Body of pancreas (tissue), 4 donors: ENCODE results near the gene ATE1.

Source experiments
- POLR2A ChIP-seq, 3 donors: fragments of 450-650 bp; IDR thresholded peaks; one replicate each; pipeline ENCODE4 v1.6.1; 2016; ENCODE audit warnings: antibody characterized with exemption in 3 of 3, mild to moderate bottlenecking in 2 of 3
- TF ChIP-seq, protein P1 (sequence below), 7 experiments: fragments of 450-650 bp in 4 of 7; fragments of 200-600 bp in 3 of 7; sonication (generic) in 3 of 7; IDR thresholded peaks; one replicate each; pipeline ENCODE4 v1.5.1; 2016 to 2019; ENCODE audit warnings: antibody characterized with exemption in 7 of 7

DNA sequence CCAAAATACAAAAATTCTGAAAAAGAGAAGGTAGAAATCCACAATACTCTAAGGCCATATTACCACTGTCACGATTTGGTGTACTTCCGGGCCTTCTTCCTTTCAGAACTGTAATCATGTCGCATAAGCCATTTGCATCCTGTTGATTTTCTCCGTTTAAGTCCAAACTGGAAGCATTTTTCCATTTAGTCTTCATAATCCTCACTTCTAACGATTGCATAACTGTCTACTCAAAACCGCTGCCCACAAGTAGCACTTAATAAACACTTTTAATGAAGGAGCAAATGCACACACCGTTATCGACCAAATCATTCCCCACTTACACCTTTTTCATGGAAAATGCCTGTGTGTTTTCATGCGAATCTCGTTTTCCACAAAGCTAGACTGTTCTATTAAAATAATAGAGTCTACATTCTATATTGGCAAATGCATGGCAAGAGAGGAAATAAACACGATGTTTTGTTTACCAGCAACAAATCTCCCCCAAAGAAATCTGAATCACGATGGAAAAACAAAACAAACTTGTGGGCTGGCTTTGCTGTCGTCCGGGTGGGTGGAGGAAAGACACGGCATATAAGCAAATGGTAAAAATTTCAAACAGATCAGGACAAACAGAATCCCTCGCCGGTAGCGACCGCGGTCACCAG, 1.0 kb downstream of the ATE1 start:
- TF ChIP-seq, protein P1, sequence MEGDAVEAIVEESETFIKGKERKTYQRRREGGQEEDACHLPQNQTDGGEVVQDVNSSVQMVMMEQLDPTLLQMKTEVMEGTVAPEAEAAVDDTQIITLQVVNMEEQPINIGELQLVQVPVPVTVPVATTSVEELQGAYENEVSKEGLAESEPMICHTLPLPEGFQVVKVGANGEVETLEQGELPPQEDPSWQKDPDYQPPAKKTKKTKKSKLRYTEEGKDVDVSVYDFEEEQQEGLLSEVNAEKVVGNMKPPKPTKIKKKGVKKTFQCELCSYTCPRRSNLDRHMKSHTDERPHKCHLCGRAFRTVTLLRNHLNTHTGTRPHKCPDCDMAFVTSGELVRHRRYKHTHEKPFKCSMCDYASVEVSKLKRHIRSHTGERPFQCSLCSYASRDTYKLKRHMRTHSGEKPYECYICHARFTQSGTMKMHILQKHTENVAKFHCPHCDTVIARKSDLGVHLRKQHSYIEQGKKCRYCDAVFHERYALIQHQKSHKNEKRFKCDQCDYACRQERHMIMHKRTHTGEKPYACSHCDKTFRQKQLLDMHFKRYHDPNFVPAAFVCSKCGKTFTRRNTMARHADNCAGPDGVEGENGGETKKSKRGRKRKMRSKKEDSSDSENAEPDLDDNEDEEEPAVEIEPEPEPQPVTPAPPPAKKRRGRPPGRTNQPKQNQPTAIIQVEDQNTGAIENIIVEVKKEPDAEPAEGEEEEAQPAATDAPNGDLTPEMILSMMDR (IDR thresholded peaks at IDR 0.05), result no peak
- TF ChIP-seq POLR2A (IDR thresholded peaks at IDR 0.05), result no peak
